Measurements from ENCODE around the gene CALHM1.

Gene CALHM1

DNA sequence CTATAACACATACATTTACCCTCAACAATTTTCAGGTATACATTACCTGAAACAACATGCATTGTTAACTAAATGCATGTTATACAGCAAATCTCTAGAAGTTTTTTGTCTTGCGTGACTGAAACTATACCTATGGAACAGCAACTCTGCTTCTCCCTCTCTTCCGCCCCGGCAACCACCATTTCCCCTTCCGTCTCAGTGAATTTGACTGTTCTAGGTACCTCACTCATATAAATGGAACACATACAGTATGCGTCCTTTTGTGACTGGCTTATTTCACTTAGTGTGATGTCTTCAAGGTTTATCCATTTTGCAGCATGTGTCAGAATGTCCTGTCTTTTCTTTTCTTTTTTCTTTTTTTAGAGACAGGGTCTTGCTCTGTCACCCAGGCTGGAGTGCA is 29.1 kb downstream of the CALHM1 start:
- Histone ChIP-seq H3K9ac (ENCODE audit: low read length) (no peak overlapping the region), H3K79me1 (replicated peaks; ENCODE audit: low read length, poor library complexity, severe bottlenecking) (peaks cover 31% of the 10 kb centered on the region), H2BK12ac (ENCODE audit: low read length in 2 of 2) (no peak overlapping the region), H4K8ac (ENCODE audit: low read length) (no peak overlapping the region), H3K23ac (ENCODE audit: low read length in 2 of 2) (no peak overlapping the region), H3K9me3 (ENCODE audit: control insufficient read depth, low read length) (no peaks in the 10 kb centered on the region), H3K4me2 (ENCODE audit: low read length, poor library complexity, severe bottlenecking) (no peak overlapping the region), H4K91ac (ENCODE audit: low read length) (no peak overlapping the region), H2BK5ac (ENCODE audit: low read depth, low read length, poor library complexity, severe bottlenecking) (no peak overlapping the region), H3K4me3 (ENCODE audit: insufficient read depth in 1 of 2, low read depth in 1 of 2, low read length in 2 of 2) (no peak overlapping the region), H2AFZ (ENCODE audit: low read depth, low read length) (no peak overlapping the region), H3K4me1 (ENCODE audit: control insufficient read depth, insufficient read depth, low read depth, low read length) (no peaks in the 10 kb centered on the region), H2BK15ac (ENCODE audit: low read depth, poor library complexity, severe bottlenecking) (no peak overlapping the region), H3K36me3 (ENCODE audit: control insufficient read depth in 1 of 2, insufficient read depth in 2 of 2, low read depth in 1 of 2, low read length in 2 of 2) (peaks cover 43 to 85% of the 10 kb centered on the region in 2 experiments), H3K18ac (ENCODE audit: low read depth in 1 of 2, low read length in 2 of 2) (no peak overlapping the region), H3K4ac (ENCODE audit: low read depth in 1 of 2, low read length in 2 of 2) (no peak overlapping the region), H3K27me3 (ENCODE audit: control insufficient read depth in 1 of 2, insufficient read depth in 1 of 2, low read length in 2 of 2) (no peaks in the 10 kb centered on the region), H2BK120ac (ENCODE audit: low read depth, low read length) (no peak overlapping the region), H3K14ac (ENCODE audit: low read length in 2 of 2) (no peak overlapping the region), H3K27ac (ENCODE audit: low read length, poor library complexity, severe bottlenecking) (no peak overlapping the region), H2AK5ac (ENCODE audit: low read length, severe bottlenecking) (no peak overlapping the region)
- 100% methylated on average over 5 of the region's 5 CpGs for WGBS
- no peak for DNase-seq

DNA sequence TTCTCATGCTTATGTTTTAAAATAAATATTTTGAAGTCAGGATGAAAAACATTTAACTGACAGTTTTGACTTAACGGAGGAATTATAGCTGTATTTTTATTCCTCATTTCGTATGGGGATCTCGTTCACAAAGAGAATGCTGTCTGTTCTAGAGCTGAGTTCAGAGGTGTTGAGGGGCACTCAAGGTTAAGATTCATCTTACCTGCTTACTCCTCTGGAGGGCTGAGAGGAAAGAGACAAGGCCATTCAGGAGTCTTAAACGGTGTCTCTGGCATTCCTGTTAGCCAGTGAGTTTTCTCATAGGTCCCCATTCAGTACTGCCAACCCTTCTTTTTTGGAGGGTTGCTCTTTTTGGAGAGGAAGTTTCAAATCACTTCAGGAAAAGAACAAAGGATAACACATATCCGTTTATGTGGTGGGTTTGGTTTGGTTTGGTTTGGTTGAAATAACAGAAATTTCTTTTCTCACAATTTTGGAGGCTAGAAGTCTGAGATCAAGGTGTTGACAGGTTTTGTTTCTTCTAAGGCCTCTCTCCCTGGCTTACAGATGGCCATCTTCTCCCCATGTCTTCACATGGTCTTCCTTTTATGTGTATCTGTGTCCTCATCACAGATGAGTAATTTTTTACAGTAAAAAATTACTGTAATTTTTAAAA is 29.6 kb downstream of the CALHM1 start:
- Histone ChIP-seq H3K9me3 (ENCODE audit: control insufficient read depth, low read length) (no peaks in the 10 kb centered on the region), H3K4me2 (ENCODE audit: low read length, poor library complexity, severe bottlenecking) (no peak overlapping the region), H2BK5ac (ENCODE audit: low read depth, low read length, poor library complexity, severe bottlenecking) (no peak overlapping the region), H3K36me3 (ENCODE audit: control insufficient read depth in 1 of 2, insufficient read depth in 2 of 2, low read depth in 1 of 2, low read length in 2 of 2) (peaks cover 39 to 85% of the 10 kb centered on the region in 2 experiments), H2BK120ac (ENCODE audit: low read depth, low read length) (no peak overlapping the region), H4K8ac (ENCODE audit: low read length) (no peak overlapping the region), H3K27me3 (ENCODE audit: control insufficient read depth in 1 of 2, insufficient read depth in 1 of 2, low read length in 2 of 2) (no peaks in the 10 kb centered on the region), H2AFZ (ENCODE audit: low read depth, low read length) (no peak overlapping the region), H3K14ac (ENCODE audit: low read length in 2 of 2) (no peak overlapping the region), H3K27ac (ENCODE audit: low read length, poor library complexity, severe bottlenecking) (no peak overlapping the region), H3K4me1 (ENCODE audit: control insufficient read depth, insufficient read depth, low read depth, low read length) (no peaks in the 10 kb centered on the region), H4K91ac (ENCODE audit: low read length) (no peak overlapping the region), H3K79me1 (replicated peaks; ENCODE audit: low read length, poor library complexity, severe bottlenecking) (peaks cover 32% of the 10 kb centered on the region), H3K9ac (ENCODE audit: low read length) (no peak overlapping the region), H3K23ac (ENCODE audit: low read length in 2 of 2) (no peak overlapping the region), H3K4me3 (ENCODE audit: insufficient read depth in 1 of 2, low read depth in 1 of 2, low read length in 2 of 2) (no peak overlapping the region), H2AK5ac (ENCODE audit: low read length, severe bottlenecking) (no peak overlapping the region), H3K4ac (ENCODE audit: low read depth in 1 of 2, low read length in 2 of 2) (no peak overlapping the region), H2BK15ac (ENCODE audit: low read depth, poor library complexity, severe bottlenecking) (no peak overlapping the region), H3K18ac (ENCODE audit: low read depth in 1 of 2, low read length in 2 of 2) (no peak overlapping the region), H2BK12ac (ENCODE audit: low read length in 2 of 2) (no peak overlapping the region)
- DNase-seq: no peak
- WGBS: 95% methylated on average over 5 of the region's 5 CpGs

DNA sequence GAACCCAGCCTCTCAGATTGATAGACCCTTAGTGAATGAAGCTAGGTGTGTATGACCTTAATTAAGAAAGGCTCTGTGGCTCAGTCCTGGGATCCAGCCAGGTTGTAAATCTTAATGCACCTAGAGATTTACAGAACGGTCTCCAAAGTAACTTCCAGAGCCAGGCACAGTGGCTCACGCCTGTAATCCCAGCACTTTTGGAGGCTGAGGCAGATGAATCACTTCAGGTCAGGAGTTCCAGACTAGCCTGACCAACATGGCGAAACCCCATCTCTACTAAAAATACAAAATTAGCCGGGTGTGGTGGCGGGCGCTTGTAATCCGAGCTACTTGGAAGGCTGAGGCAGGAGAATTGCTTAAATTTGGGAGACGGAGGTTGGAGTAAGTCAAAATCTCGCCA is 30.8 kb downstream of the CALHM1 start:
- H3K4ac ChIP-seq (ENCODE audit: low read depth in 1 of 2, low read length in 2 of 2): no peak overlapping the region
- H2BK5ac ChIP-seq (ENCODE audit: low read depth, low read length, poor library complexity, severe bottlenecking): no peak overlapping the region
- 97% methylated on average over 8 of the region's 9 CpGs for WGBS
- H3K4me3 ChIP-seq (ENCODE audit: insufficient read depth in 1 of 2, low read depth in 1 of 2, low read length in 2 of 2): no peak overlapping the region
- no peak overlapping the region for H3K18ac ChIP-seq (ENCODE audit: low read depth in 1 of 2, low read length in 2 of 2)
- no peak overlapping the region for H3K9ac ChIP-seq (ENCODE audit: low read length)
- no peak overlapping the region for H3K14ac ChIP-seq (ENCODE audit: low read length in 2 of 2)
- no peak for DNase-seq
- no peaks in the 10 kb centered on the region for H3K9me3 ChIP-seq (ENCODE audit: control insufficient read depth, low read length)
- no peak overlapping the region for H2AFZ ChIP-seq (ENCODE audit: low read depth, low read length)
- H2BK15ac ChIP-seq (ENCODE audit: low read depth, poor library complexity, severe bottlenecking): no peak overlapping the region
- no peak overlapping the region for H2BK12ac ChIP-seq (ENCODE audit: low read length in 2 of 2)
- H3K4me1 ChIP-seq (ENCODE audit: control insufficient read depth, insufficient read depth, low read depth, low read length): no peaks in the 10 kb centered on the region
- H3K27ac ChIP-seq (ENCODE audit: low read length, poor library complexity, severe bottlenecking): no peak overlapping the region
- no peak overlapping the region for H3K4me2 ChIP-seq (ENCODE audit: low read length, poor library complexity, severe bottlenecking)
- H2AK5ac ChIP-seq (ENCODE audit: low read length, severe bottlenecking): no peak overlapping the region
- H4K91ac ChIP-seq (ENCODE audit: low read length): no peak overlapping the region
- peaks cover 28% of the 10 kb centered on the region for H3K79me1 ChIP-seq (replicated peaks; ENCODE audit: low read length, poor library complexity, severe bottlenecking)
- H3K36me3 ChIP-seq (ENCODE audit: control insufficient read depth in 1 of 2, insufficient read depth in 2 of 2, low read depth in 1 of 2, low read length in 2 of 2): peaks cover 40 to 90% of the 10 kb centered on the region in 2 experiments
- H3K23ac ChIP-seq (ENCODE audit: low read length in 2 of 2): no peak overlapping the region
- no peak overlapping the region for H4K8ac ChIP-seq (ENCODE audit: low read length)
- H2BK120ac ChIP-seq (ENCODE audit: low read depth, low read length): no peak overlapping the region
- no peaks in the 10 kb centered on the region for H3K27me3 ChIP-seq (ENCODE audit: control insufficient read depth in 1 of 2, insufficient read depth in 1 of 2, low read length in 2 of 2)

DNA sequence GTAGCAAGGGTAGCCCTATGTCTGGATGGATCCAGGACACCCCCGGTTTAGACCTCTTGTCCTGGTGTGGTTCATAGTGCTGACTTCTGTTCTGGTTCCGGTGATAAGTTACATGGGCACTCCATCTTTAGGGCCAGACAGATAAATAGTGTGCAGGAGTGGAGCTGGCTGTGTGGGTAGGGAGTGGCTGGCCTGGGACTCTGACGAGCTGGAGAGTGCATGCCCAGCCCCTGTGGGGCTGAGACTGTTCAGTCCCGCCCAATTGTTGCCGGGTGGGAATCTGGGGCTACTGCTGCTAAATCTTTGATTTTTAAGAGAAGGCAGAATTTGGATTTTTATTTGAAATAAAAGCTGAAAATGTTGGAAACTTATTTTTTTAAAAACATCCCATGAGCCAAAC is 35.0 kb downstream of the CALHM1 start:
- no peak for DNase-seq
- Histone ChIP-seq H3K4me2 (ENCODE audit: low read length, poor library complexity, severe bottlenecking) (no peak overlapping the region), H3K79me1 (replicated peaks; ENCODE audit: low read length, poor library complexity, severe bottlenecking) (peaks cover 33% of the 10 kb centered on the region), H2AFZ (ENCODE audit: low read depth, low read length) (no peak overlapping the region), H3K36me3 (ENCODE audit: control insufficient read depth in 1 of 2, insufficient read depth in 2 of 2, low read depth in 1 of 2, low read length in 2 of 2) (peaks cover 61 to 90% of the 10 kb centered on the region in 2 experiments), H3K27ac (ENCODE audit: low read length, poor library complexity, severe bottlenecking) (no peak overlapping the region), H3K4me1 (ENCODE audit: control insufficient read depth, insufficient read depth, low read depth, low read length) (no peaks in the 10 kb centered on the region), H3K4me3 (ENCODE audit: insufficient read depth in 1 of 2, low read depth in 1 of 2, low read length in 2 of 2) (no peak overlapping the region), H3K23ac (ENCODE audit: low read length in 2 of 2) (no peak overlapping the region), H3K27me3 (ENCODE audit: control insufficient read depth in 1 of 2, insufficient read depth in 1 of 2, low read length in 2 of 2) (no peaks in the 10 kb centered on the region), H2BK5ac (ENCODE audit: low read depth, low read length, poor library complexity, severe bottlenecking) (no peak overlapping the region), H3K9me3 (ENCODE audit: control insufficient read depth, low read length) (no peaks in the 10 kb centered on the region), H3K18ac (ENCODE audit: low read depth in 1 of 2, low read length in 2 of 2) (no peak overlapping the region), H2BK15ac (ENCODE audit: low read depth, poor library complexity, severe bottlenecking) (no peak overlapping the region), H2BK12ac (ENCODE audit: low read length in 2 of 2) (no peak overlapping the region), H2BK120ac (ENCODE audit: low read depth, low read length) (no peak overlapping the region), H4K91ac (ENCODE audit: low read length) (no peak overlapping the region), H2AK5ac (ENCODE audit: low read length, severe bottlenecking) (no peak overlapping the region), H3K9ac (ENCODE audit: low read length) (no peak overlapping the region), H4K8ac (ENCODE audit: low read length) (no peak overlapping the region), H3K4ac (ENCODE audit: low read depth in 1 of 2, low read length in 2 of 2) (no peak overlapping the region), H3K14ac (ENCODE audit: low read length in 2 of 2) (no peak overlapping the region)
- 90% methylated on average over 5 of the region's 5 CpGs for WGBS
